ENCODE results near the gene SYT12.

DNA sequence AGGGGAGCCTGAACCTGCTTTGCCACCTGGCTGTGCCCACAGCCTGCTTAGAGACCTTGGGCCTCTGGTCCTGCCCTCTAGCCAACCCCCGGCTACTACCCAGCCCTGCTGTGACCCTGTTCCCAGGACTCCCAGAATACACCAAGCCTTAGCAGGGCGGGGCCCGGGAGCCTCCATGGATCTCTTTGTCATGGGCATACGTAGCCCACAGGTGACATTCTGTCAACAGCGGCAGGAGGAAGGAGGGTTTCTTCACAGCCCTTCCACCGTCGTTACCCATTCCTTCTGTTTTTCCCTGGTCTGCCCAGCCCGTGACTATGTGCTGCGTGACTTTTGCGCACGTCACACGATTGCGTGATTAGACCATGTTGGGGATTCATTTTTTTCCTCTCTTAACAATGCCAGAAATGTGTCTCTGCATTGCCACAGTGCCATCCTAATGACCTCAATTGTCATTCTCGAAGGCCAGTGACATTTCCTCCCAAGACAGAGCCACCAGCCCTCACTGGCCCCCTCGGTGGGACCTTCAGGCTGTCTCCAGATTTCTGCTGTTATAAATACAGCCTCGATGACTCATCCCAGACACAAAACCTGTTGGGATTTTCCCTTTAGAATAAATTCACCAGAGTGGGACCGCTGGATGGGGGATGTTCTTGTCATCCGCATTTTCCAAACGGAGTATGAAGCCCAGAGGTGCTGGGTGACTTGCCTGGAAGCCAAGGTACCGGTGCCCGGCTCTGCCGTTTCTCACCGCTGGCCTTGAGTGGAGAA, 9.0 kb downstream of the SYT12 start:
- no peak for TF ChIP-seq EZH2 (IDR thresholded peaks at IDR 0.05)
- TF ChIP-seq, protein P1, sequence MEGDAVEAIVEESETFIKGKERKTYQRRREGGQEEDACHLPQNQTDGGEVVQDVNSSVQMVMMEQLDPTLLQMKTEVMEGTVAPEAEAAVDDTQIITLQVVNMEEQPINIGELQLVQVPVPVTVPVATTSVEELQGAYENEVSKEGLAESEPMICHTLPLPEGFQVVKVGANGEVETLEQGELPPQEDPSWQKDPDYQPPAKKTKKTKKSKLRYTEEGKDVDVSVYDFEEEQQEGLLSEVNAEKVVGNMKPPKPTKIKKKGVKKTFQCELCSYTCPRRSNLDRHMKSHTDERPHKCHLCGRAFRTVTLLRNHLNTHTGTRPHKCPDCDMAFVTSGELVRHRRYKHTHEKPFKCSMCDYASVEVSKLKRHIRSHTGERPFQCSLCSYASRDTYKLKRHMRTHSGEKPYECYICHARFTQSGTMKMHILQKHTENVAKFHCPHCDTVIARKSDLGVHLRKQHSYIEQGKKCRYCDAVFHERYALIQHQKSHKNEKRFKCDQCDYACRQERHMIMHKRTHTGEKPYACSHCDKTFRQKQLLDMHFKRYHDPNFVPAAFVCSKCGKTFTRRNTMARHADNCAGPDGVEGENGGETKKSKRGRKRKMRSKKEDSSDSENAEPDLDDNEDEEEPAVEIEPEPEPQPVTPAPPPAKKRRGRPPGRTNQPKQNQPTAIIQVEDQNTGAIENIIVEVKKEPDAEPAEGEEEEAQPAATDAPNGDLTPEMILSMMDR (IDR thresholded peaks at IDR 0.05): no peak
- no peak for TF ChIP-seq EZH2phosphoT487 (IDR thresholded peaks at IDR 0.05)

All from neural progenitor cell (in vitro differentiated cells).